Measurements from ENCODE around the gene THAP11. TPM values are rescaled to one million over a fixed set of nuclear protein-coding genes. Genes with fewer than 3 reads are reported as not detected.
A peak's percentile ranks its signal among the peaks of the same experiment; 100 is the strongest.

THAP11 gene
- total and polyA plus RNA-seq, 2 of the 13 experiments (the other 11 are each of a cell fraction or from before 2014, with no cell fraction given): 44.2 to 53.4 TPM

DNA sequence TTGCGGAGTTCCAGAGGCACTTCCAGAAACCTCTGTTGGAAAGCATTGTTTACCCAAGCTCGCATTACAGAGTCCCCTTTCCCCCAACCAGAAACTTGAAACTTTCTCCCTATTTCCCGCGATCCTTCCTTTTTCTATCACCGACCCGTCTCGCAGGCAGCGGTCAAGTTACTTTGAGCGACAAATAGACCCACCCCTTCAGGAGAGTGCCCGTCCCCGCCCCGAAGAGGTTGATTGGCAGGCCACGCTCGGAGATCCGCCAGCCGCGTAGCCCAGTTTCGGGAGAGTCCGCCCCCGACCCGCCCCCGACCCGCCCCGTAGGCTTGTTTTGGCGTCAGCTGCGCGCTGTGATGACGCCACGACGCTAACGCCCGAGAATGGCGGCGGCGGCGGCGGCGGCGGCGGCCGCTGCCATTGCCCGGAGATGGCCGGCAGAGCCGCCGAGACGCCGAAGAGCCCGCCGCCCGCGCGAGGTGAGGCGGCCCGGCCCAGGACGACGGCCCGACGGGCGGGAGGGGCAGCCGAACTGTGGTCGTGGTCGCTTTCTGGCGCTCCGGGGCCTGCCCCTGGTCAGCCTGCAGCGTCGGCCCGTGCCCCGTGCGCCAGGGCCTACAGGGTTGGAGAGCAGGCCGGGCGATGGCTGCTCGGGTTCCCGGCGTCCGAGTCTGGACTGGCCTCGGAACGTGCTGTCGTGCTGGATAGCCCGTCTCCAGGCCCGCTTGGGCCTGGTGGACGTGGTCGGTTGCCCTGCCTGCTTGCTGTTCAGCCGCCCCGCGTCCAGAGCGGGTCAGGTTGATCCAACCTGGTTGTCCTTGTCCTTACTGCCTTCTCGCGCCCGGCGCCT, 51.0 kb downstream of the THAP11 start, which contains the start of gene PSKH1 (continued):
- TF ChIP-seq ZNF230 (CRISPR knock-in tag; IDR thresholded peaks at IDR 0.05) (peak; percentile 23; the same call in 1 of the 2 replicates), HES4 (CRISPR knock-in tag; IDR thresholded peaks at IDR 0.05; ENCODE audit: borderline replicate concordance) (peak; percentile 94), PCBP1 (IDR thresholded peaks at IDR 0.05; ENCODE audit: borderline replicate concordance, low read depth, low read length) (no peak), ZIK1 (CRISPR knock-in tag; IDR thresholded peaks at IDR 0.05; ENCODE audit: borderline replicate concordance, low read depth) (peak; percentile 23; the same call in 1 of the 2 replicates), NKX3-1 (CRISPR knock-in tag; IDR thresholded peaks at IDR 0.05) (0 out of 2 replicates have a peak, but pooled peaks have one; percentile 77), REL (CRISPR knock-in tag; conservative IDR thresholded peaks at IDR 0.05) (0 out of 2 replicates have a peak, but pooled peaks have one; percentile 33), SRSF1 (optimal IDR thresholded peaks at IDR 0.05; ENCODE audit: low read depth, low read length) (no peak), THAP11 (CRISPR knock-in tag; IDR thresholded peaks at IDR 0.05) (peak; percentile 77), SOX5 (CRISPR knock-in tag; IDR thresholded peaks at IDR 0.05; ENCODE audit: borderline replicate concordance) (no peak), HIVEP1 (CRISPR knock-in tag; IDR thresholded peaks at IDR 0.05) (peak; percentile 88), CREB1 (IDR thresholded peaks at IDR 0.05) (peak; percentile 96), CREB1 (CRISPR knock-in tag; IDR thresholded peaks at IDR 0.05) (peak; percentile 96), ZNF619 (CRISPR knock-in tag; IDR thresholded peaks at IDR 0.05) (peak; percentile 60; the same call in 1 of the 2 replicates), NBN (conservative IDR thresholded peaks at IDR 0.05) (no peak), ZNF790 (CRISPR knock-in tag; IDR thresholded peaks at IDR 0.05; ENCODE audit: borderline replicate concordance) (peak; percentile 56; the same call in 1 of the 2 replicates), RORA (CRISPR knock-in tag; IDR thresholded peaks at IDR 0.05) (no peak), ZNF333 (CRISPR knock-in tag; IDR thresholded peaks at IDR 0.05; ENCODE audit: borderline replicate concordance) (peak; percentile 96)
- TF ChIP-seq, protein P1, sequence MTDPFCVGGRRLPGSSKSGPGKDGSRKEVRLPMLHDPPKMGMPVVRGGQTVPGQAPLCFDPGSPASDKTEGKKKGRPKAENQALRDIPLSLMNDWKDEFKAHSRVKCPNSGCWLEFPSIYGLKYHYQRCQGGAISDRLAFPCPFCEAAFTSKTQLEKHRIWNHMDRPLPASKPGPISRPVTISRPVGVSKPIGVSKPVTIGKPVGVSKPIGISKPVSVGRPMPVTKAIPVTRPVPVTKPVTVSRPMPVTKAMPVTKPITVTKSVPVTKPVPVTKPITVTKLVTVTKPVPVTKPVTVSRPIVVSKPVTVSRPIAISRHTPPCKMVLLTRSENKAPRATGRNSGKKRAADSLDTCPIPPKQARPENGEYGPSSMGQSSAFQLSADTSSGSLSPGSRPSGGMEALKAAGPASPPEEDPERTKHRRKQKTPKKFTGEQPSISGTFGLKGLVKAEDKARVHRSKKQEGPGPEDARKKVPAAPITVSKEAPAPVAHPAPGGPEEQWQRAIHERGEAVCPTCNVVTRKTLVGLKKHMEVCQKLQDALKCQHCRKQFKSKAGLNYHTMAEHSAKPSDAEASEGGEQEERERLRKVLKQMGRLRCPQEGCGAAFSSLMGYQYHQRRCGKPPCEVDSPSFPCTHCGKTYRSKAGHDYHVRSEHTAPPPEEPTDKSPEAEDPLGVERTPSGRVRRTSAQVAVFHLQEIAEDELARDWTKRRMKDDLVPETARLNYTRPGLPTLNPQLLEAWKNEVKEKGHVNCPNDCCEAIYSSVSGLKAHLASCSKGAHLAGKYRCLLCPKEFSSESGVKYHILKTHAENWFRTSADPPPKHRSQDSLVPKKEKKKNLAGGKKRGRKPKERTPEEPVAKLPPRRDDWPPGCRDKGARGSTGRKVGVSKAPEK (CRISPR knock-in tag; IDR thresholded peaks at IDR 0.05; ENCODE audit: borderline replicate concordance): no peak
- TF ChIP-seq, protein P2, sequence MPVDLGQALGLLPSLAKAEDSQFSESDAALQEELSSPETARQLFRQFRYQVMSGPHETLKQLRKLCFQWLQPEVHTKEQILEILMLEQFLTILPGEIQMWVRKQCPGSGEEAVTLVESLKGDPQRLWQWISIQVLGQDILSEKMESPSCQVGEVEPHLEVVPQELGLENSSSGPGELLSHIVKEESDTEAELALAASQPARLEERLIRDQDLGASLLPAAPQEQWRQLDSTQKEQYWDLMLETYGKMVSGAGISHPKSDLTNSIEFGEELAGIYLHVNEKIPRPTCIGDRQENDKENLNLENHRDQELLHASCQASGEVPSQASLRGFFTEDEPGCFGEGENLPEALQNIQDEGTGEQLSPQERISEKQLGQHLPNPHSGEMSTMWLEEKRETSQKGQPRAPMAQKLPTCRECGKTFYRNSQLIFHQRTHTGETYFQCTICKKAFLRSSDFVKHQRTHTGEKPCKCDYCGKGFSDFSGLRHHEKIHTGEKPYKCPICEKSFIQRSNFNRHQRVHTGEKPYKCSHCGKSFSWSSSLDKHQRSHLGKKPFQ (CRISPR knock-in tag; IDR thresholded peaks at IDR 0.05; ENCODE audit: insufficient replicate concordance): peak; percentile 0
- TF ChIP-seq, protein P3, sequence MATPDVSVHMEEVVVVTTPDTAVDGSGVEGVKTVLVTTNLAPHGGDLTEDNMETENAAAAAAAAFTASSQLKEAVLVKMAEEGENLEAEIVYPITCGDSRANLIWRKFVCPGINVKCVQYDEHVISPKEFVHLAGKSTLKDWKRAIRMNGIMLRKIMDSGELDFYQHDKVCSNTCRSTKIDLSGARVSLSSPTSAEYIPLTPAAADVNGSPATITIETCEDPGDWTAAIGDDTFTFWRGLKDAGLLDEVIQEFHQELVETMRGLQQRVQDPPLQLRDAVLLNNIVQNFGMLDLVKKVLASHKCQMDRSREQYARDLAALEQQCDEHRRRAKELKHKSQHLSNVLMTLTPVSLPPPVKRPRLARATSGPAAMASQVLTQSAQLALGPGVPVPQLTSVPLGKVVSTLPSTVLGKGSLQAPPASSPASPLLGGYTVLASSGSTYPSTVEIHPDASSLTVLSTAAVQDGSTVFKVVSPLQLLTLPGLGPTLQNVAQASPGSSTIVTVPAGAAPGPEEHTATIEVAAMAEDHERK (CRISPR knock-in tag; IDR thresholded peaks at IDR 0.05; ENCODE audit: low read depth): peak; percentile 74
- TF ChIP-seq, protein P4, sequence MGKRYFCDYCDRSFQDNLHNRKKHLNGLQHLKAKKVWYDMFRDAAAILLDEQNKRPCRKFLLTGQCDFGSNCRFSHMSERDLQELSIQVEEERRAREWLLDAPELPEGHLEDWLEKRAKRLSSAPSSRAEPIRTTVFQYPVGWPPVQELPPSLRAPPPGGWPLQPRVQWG (CRISPR knock-in tag; IDR thresholded peaks at IDR 0.05; ENCODE audit: borderline replicate concordance, low read depth): no peak
- TF ChIP-seq, protein P5, sequence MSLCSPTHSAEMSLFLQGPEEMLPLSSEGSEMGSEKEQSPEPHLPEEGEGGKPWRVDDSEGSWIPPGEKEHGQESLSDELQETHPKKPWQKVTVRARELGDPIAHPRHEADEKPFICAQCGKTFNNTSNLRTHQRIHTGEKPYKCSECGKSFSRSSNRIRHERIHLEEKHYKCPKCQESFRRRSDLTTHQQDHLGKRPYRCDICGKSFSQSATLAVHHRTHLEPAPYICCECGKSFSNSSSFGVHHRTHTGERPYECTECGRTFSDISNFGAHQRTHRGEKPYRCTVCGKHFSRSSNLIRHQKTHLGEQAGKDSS (CRISPR knock-in tag; IDR thresholded peaks at IDR 0.05; ENCODE audit: borderline replicate concordance, low read depth): peak; percentile 63

All from HepG2 (cell line).